Tibial artery (tissue), 4 donors: ENCODE measurements around the gene TMEM132C.

Source experiments
- DNase-seq, 2 donors: peaks; one replicate each; pipeline ENCODE4 v3.0.0-alpha.2; 2019
- H3K27ac ChIP-seq, 2 donors: fragments of 200-600 bp; sonication (generic) in 1 of 2; 1 replicate in 1 of 2; 2 replicates in 1 of 2; pipeline ENCODE4 v1.5.1; 2018 to 2019; ENCODE audit warnings: mild to moderate bottlenecking in 1 of 2
- H3K27me3 ChIP-seq, 2 donors: fragments of 200-600 bp; sonication (generic) in 1 of 2; one replicate each; pipeline versions ENCODE4 v1.5.1 to v1.6.0; 2016 to 2019
- H3K36me3 ChIP-seq, 3 donors: fragments of 200-600 bp; sonication (generic) in 2 of 3; one replicate each; pipeline ENCODE4 v1.5.1; 2016 to 2019; ENCODE audit warnings: mild to moderate bottlenecking in 2 of 3
- H3K4me1 ChIP-seq, 4 donors: fragments of 200-600 bp; sonication (generic) in 2 of 4; 1 replicate in 3 of 4; 2 replicates in 1 of 4; pipeline ENCODE4 v1.5.1; 2016 to 2019
- H3K4me3 ChIP-seq, 2 donors: fragments of 200-600 bp; sonication (generic) in 1 of 2; 1 replicate in 1 of 2; 2 replicates in 1 of 2; pipeline ENCODE4 v1.5.1; 2018 to 2019; ENCODE audit warnings: mild to moderate bottlenecking in 2 of 2
- H3K9me3 ChIP-seq, 3 donors: fragments of 200-600 bp; sonication (generic) in 1 of 3; one replicate each; pipeline ENCODE4 v1.5.1; 2016 to 2019
- CTCF ChIP-seq, 2 experiments: fragments of 200-600 bp in 1 of 2; fragments of 450-650 bp in 1 of 2; IDR thresholded peaks; one replicate each; pipeline ENCODE4 v1.5.1; 2017 to 2019; ENCODE audit warnings: antibody characterized with exemption in 2 of 2, mild to moderate bottlenecking in 1 of 2, moderate library complexity in 1 of 2
- intact Hi-C: fragments of 100-400 bp; cut with DNase I; formaldehyde crosslinking; loops from one replicate; pipeline ENCODE4 v1.15.0; 2023; ENCODE audit warnings: low total_unique reads

TMEM132C gene

GRCh38 chr12:128326406-128326805 lies 59.4 kb downstream of the TMEM132C start:
- no peaks in the 10 kb centered on the region for H3K27me3 ChIP-seq
- H3K4me1 ChIP-seq, result no peaks in the 10 kb centered on the region
- no peak overlapping the region for H3K4me3 ChIP-seq
- H3K9me3 ChIP-seq, result peaks cover 0 to 6% (median 5%) of the 10 kb centered on the region in 3 donors
- intact Hi-C loops, result no loop called here
- no peak for TF ChIP-seq CTCF (IDR thresholded peaks at IDR 0.05)
- no peaks in the 10 kb centered on the region for H3K36me3 ChIP-seq
- no peak overlapping the region for H3K27ac ChIP-seq
- DNase-seq, result no peak

GRCh38 chr12:128328961-128329360 lies 62.0 kb downstream of the TMEM132C start:
- no peak for TF ChIP-seq CTCF (IDR thresholded peaks at IDR 0.05)
- Histone ChIP-seq H3K27me3 (no peaks in the 10 kb centered on the region), H3K27ac (no peak overlapping the region), H3K4me3 (no peak overlapping the region), H3K4me1 (no peaks in the 10 kb centered on the region), H3K36me3 (no peaks in the 10 kb centered on the region), H3K9me3 (peaks cover 0 to 2% (median 0%) of the 10 kb centered on the region in 3 donors)
- intact Hi-C loops, result no loop called here
- no peak for DNase-seq

- DNase-seq, result no peak
Measured at GRCh38 chr12:128336204-128337070, 69.5 kb downstream of the TMEM132C start.

GRCh38 chr12:128337071-128337345 lies 70.0 kb downstream of the TMEM132C start:
- no peaks in the 10 kb centered on the region for H3K27me3 ChIP-seq
- no peak for DNase-seq
- intact Hi-C loops, result no loop called here
- H3K9me3 ChIP-seq, result peaks cover 0 to 2% (median 0%) of the 10 kb centered on the region in 3 donors
- H3K36me3 ChIP-seq, result no peaks in the 10 kb centered on the region
- H3K27ac ChIP-seq, result no peak overlapping the region
- no peak overlapping the region for H3K4me3 ChIP-seq
- TF ChIP-seq CTCF (IDR thresholded peaks at IDR 0.05), result no peak
- no peaks in the 10 kb centered on the region for H3K4me1 ChIP-seq

More at GRCh38 chr12:128336204-128337070, 69.5 kb downstream of the TMEM132C start:
- Histone ChIP-seq H3K4me3 (no peak overlapping the region), H3K36me3 (no peaks in the 10 kb centered on the region), H3K27ac (no peak overlapping the region), H3K9me3 (peaks cover 0 to 2% (median 0%) of the 10 kb centered on the region in 3 donors), H3K4me1 (no peaks in the 10 kb centered on the region), H3K27me3 (no peaks in the 10 kb centered on the region)
- TF ChIP-seq CTCF (IDR thresholded peaks at IDR 0.05), result no peak
- intact Hi-C loops, result no loop called here

- TF ChIP-seq CTCF (IDR thresholded peaks at IDR 0.05), result no peak
- H3K27me3 ChIP-seq, result no peaks in the 10 kb centered on the region
- no peak overlapping the region for H3K4me3 ChIP-seq
- H3K27ac ChIP-seq, result no peak overlapping the region
- DNase-seq, result no peak
- no peaks in the 10 kb centered on the region for H3K4me1 ChIP-seq
- H3K9me3 ChIP-seq, result peaks cover 0 to 2% (median 0%) of the 10 kb centered on the region in 3 donors
- intact Hi-C loops, result no loop called here
- H3K36me3 ChIP-seq, result no peaks in the 10 kb centered on the region
Measured at GRCh38 chr12:128337431-128338170, 70.6 kb downstream of the TMEM132C start.
